Skin epidermis (tissue), 12 donors: ENCODE measurements around the gene PARVA.
A peak's percentile ranks its signal among the peaks of the same experiment; 100 is the strongest.
"Not testable (repeated sequence)": the region's sequence is repeated elsewhere in the genome, so short reads cannot be mapped to it uniquely, and the experiment has no call there.

Experiments used
- H3K27ac ChIP-seq, 21 experiments: fragments of 200-600 bp; sonication (generic) in 11 of 21; one replicate each; pipeline ENCODE4 v1.5.0; 2020; ENCODE audit warnings: mild to moderate bottlenecking in 3 of 21, inconsistent platforms in 2 of 21, moderate library complexity in 2 of 21
- H3K4me3 ChIP-seq, 7 experiments: fragments of 200-600 bp; sonication (generic) in 2 of 7; one replicate each; pipeline ENCODE4 v1.5.0; 2020; ENCODE audit warnings: inconsistent platforms in 2 of 7, mild to moderate bottlenecking in 2 of 7, moderate library complexity in 1 of 7

PARVA gene

GRCh38 chr11:12512826-12513395 lies 135.5 kb downstream of the PARVA start:
- H3K27ac ChIP-seq = no peak overlapping the region
- no peak overlapping the region for H3K4me3 ChIP-seq

- Histone ChIP-seq H3K27ac (no peak overlapping the region), H3K4me3 (no peak overlapping the region)
These were observed 139.2 kb downstream of the PARVA start for GRCh38 chr11:12516387-12517105.

DNA sequence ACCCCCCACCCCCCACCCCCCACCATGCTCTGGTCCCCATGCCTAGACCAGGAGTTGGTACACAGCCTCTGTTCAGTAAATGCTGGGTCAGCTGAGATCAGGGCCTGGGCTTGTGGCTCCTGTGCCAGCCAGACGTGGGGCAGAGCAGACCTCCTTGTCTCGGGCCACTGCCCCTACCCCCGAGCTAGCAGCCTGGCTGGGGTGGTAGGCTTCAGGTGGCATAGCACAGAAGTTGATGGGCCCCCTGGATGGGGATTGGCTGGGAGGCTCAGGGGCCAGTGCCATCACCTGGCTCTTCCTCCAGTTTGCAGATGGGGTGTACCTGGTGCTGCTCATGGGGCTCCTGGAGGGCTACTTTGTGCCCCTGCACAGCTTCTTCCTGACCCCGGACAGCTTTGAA lies 139.9 kb downstream of the PARVA start:
- H3K27ac ChIP-seq = no peak overlapping the region

GRCh38 chr11:12517741-12518140 lies 140.4 kb downstream of the PARVA start:
- Histone ChIP-seq H3K27ac (no peak overlapping the region), H3K4me3 (no peak overlapping the region)

More for the DNA sequence above, 139.9 kb downstream of the PARVA start:
- no peak overlapping the region for H3K4me3 ChIP-seq

DNA sequence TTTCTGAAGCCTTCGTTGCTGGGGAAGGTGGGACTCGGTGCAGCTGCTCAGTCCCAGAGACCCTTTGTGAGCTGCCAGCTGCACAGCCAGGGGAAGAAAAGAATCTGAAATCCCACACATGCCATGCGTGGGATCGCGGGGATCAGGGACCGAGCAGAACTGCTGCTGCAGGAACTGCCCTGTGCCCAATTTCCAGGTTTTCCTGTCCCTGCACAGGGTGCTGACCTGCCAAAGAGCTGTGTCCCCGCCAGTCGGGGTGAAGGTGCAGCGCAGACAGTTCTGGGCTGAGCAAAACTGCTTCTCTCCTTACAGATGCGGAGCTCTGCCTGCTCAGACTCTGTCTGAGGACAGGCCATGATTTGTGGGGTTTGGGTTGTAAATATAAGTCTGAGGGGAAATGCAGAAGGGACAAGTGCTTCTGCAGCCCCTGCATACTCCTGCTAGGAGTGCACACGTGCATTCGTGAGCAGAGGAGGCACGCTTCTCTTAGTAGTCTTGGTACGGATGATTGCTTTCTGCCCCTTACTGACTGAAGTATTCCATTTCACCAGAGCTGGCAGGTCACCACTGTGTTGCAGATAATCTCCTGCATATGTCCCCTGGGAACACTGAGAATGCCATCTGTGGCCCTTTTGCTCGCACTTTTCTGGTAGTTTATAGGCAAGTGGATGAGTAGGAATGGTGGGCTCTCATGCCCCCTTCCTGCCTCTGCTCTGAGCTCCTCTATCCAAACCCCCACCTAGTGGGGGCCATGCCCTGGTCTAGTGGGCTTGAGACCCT lies 141.4 kb downstream of the PARVA start:
- no peak overlapping the region for H3K27ac ChIP-seq
- H3K4me3 ChIP-seq = no peak overlapping the region

GRCh38 chr11:12520054-12520453 lies 142.7 kb downstream of the PARVA start:
- no peak overlapping the region for H3K27ac ChIP-seq

GRCh38 chr11:12520576-12520975 lies 143.2 kb downstream of the PARVA start:
- not testable (repeated sequence) for H3K4me3 ChIP-seq, H3K27ac ChIP-seq

More at GRCh38 chr11:12520054-12520453, 142.7 kb downstream of the PARVA start:
- H3K4me3 ChIP-seq = no peak overlapping the region

- Histone ChIP-seq H3K4me3 (no peak overlapping the region), H3K27ac (no peak overlapping the region)
These were observed 146.0 kb downstream of the PARVA start for GRCh38 chr11:12523180-12523924.

- H3K27ac ChIP-seq = no peak overlapping the region
These were observed 147.5 kb downstream of the PARVA start for GRCh38 chr11:12524865-12525264.

GRCh38 chr11:12525466-12526055 lies 148.2 kb downstream of the PARVA start:
- H3K27ac ChIP-seq = peak overlapping the region in 1 of 21 experiments; percentile 7
- H3K4me3 ChIP-seq = no peak overlapping the region

More at GRCh38 chr11:12524865-12525264, 147.5 kb downstream of the PARVA start:
- no peak overlapping the region for H3K4me3 ChIP-seq

GRCh38 chr11:12526789-12527188 lies 149.4 kb downstream of the PARVA start:
- no peak overlapping the region for H3K4me3 ChIP-seq
- no peak overlapping the region for H3K27ac ChIP-seq

DNA sequence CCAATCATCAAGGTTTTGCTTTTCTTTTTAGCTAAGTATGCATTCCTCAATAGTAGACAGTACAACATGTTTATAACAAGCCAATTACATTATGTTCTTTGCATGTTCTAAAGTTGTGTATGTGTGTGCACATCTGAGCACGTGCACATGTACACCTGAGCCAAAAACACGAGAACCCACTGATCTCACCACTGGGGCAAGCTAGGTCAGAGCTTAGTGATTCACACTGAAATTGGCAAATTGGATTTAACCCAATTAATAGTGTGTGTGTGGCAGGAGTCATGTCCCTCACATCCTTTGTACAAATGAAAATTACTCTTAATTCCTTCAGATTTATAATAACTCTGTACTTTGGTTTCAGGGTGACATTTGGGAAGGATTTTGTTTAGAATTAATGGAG lies 151.1 kb downstream of the PARVA start:
- H3K4me3 ChIP-seq = no peak overlapping the region
- H3K27ac ChIP-seq = no peak overlapping the region

DNA sequence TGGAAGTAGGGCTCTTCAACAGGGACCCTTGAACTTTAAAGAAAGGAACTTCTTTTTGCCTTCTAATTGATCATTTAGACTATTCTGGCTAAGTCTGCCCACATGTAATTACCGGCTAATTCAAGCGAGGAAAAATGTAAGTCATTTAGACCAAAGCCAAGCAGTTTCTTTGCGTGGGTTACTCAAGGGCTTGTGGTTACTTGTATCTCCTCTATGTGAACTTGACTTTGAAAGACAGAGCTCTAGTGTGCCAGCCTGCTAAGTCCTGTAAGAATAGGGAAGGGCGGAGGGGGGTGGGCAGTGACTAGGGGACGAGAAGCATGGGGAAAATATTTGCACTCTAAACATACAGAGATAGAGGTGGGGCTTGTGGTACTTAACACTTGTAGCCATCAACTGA lies 151.7 kb downstream of the PARVA start:
- H3K4me3 ChIP-seq = no peak overlapping the region
- peak overlapping the region in 1 of 21 experiments; percentile 58 for H3K27ac ChIP-seq

GRCh38 chr11:12529793-12530192 lies 152.4 kb downstream of the PARVA start:
- no peak overlapping the region for H3K27ac ChIP-seq
- no peak overlapping the region for H3K4me3 ChIP-seq

DNA sequence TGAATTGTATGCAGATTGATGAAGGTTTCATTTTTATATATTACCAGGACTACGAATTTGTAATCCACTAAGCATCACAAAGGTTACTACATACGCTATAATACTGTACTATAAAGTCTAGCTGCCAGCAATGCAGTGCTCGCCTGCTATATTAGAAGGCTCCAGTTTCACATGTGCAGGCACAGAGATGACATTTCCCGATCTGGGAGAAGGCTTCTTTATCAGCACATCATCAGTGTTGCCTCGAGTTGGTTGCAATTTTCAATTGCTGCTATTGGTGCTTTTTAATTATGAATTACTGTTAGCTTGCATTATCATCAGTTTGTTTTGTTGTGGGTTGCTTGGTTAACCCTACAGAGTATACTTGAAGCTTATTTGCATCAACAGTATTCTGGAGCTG lies 153.6 kb downstream of the PARVA start:
- no peak overlapping the region for H3K27ac ChIP-seq

GRCh38 chr11:12531681-12532080 lies 154.3 kb downstream of the PARVA start:
- H3K4me3 ChIP-seq = no peak overlapping the region
- no peak overlapping the region for H3K27ac ChIP-seq

More for the DNA sequence above, 153.6 kb downstream of the PARVA start:
- H3K4me3 ChIP-seq = no peak overlapping the region

DNA sequence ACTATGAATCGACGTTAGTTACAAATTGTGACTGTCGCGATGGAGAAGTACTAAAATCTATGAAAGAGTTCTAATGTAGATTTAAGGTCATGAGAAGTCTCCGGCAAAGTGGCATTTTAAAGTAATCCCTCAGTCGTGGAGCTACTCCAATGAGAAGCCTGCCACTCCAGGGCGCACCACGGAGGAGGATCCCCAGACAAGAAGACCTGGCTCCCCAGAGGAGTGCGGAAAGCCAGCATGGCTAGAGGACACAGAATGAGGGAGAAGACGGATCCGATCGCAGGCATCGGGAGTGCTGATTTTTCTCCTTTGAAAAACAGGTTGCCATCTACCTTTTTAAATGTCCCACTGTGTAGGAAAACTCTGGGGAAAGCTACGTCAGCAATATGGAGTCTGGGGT lies 155.2 kb downstream of the PARVA start:
- H3K4me3 ChIP-seq = no peak overlapping the region

DNA sequence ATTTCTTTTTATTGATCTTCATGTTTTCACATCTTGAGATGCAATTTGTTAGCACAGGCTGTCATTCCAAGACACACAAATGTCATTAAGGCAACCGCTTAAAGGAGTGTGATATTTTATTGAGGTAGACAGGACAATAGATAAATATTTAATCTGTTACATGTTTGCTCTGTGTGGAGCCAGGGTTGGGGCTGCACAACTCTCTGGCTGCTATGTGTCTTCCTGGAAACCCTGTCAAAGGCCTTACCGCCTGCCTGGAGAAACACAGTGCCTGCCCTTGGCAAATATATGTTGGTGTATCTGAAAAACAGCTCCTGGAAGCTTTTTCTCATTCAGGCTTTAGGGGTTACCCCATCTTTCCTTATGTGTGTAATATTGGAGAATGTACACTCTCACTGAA lies 157.2 kb downstream of the PARVA start:
- H3K27ac ChIP-seq = no peak overlapping the region

More for the DNA sequence above, 155.2 kb downstream of the PARVA start:
- H3K27ac ChIP-seq = no peak overlapping the region

DNA sequence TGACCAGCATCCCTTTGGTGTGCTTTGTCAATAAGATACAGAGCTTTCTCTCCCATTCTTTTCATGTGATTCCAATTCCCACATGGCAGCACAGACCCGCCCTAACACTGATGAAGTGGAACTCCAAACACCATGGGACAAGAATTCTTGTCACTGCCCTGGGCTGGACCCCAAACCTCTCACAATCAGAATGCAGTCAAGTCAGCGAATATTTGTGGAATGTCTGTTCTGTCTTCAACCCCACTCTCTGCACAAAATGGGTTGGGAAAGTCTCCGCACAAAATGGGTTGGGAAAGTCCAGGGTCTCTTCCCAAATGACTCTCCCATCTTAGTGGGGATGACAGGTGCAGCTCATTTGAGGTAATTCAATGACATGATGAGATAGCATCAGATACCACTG lies 157.9 kb downstream of the PARVA start:
- H3K27ac ChIP-seq = no peak overlapping the region

More for the DNA sequence above, 157.2 kb downstream of the PARVA start:
- no peak overlapping the region for H3K4me3 ChIP-seq

DNA sequence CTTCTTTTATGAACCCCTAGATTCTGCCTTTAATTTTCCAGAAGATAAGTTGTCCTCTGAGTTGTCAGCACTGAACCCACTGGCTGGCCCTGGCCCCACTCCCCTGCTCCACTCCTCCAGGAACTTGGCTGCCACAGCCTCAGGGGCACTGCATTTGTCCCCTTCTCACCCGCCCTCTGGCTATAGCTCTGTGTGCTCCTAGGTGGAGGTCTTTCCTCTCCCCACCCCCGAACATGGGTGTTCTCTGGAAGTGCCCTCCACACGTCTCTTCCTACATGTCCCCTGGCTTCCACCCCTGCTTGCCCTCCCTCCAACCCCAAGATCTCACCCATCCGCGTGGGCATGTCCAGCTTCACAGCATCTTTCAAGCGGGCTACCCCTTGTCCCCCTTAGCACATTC lies 159.2 kb downstream of the PARVA start:
- Histone ChIP-seq H3K4me3 (no peak overlapping the region), H3K27ac (no peak overlapping the region)

More for the DNA sequence above, 157.9 kb downstream of the PARVA start:
- H3K4me3 ChIP-seq = no peak overlapping the region
